ENCODE results near the gene SRGAP2B.
"Not testable (repeated sequence)": the region's sequence is repeated elsewhere in the genome, so short reads cannot be mapped to it uniquely, and the experiment has no call there.

The SRGAP2B gene

GRCh38 chr1:145041519-145041918 lies 53.6 kb downstream of the SRGAP2B start:
- DNase-seq = not testable (repeated sequence)

DNA sequence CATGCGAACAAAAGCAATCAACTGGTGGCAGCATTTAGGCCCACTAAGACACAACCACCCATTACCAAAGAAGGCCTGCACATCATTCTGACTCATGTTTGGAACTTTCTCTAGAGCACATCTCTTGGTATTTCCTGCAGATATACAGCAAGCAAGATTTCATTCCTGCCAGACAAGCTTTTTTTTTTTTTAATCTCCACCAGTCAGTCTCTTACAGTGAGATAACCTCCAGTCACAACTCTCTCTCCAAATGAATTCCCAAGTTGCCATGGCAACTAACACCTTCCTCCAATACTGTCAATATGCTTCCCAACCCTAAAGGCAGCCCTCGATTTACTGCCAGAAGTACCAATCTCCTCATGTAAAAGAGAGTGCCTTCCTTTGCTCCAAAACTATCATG lies 59.1 kb downstream of the SRGAP2B start:
- not testable (repeated sequence) for DNase-seq

- not testable (repeated sequence) for DNase-seq
Observed at GRCh38 chr1:145033523-145033922, 61.6 kb downstream of the SRGAP2B start.

GRCh38 chr1:145027251-145027650 lies 67.9 kb downstream of the SRGAP2B start:
- DNase-seq = not testable (repeated sequence)

DNA sequence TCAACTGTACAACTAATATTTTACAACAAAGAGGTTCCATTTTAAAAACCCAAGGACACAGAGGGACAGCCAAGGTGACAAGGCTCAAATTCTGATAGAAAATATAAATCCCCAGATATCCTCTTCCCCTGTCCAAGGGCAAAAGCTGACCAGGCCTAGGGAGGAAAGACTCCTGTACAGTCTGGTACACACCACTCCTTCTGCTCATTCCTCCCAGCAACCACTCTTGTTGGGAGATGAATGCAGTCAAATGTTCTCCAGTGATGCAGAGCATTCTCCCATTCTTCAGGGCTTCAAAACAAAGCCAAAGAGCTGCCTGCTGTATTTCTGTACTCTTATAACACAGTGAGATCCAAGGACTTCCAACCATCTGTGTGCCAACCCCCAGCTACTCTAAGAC lies 69.8 kb downstream of the SRGAP2B start:
- DNase-seq = not testable (repeated sequence)

- DNase-seq = not testable (repeated sequence)
Observed at GRCh38 chr1:145022259-145022658, 72.9 kb downstream of the SRGAP2B start.

- DNase-seq = not testable (repeated sequence)
Observed at GRCh38 chr1:145021749-145022148, 73.4 kb downstream of the SRGAP2B start.

GRCh38 chr1:145019709-145020108 lies 75.4 kb downstream of the SRGAP2B start:
- DNase-seq = not testable (repeated sequence)

GRCh38 chr1:145017725-145018124 lies 77.4 kb downstream of the SRGAP2B start:
- not testable (repeated sequence) for DNase-seq

- DNase-seq = not testable (repeated sequence)
Observed at GRCh38 chr1:145016492-145016862, 78.7 kb downstream of the SRGAP2B start.

GRCh38 chr1:145015744-145016491 lies 79.2 kb downstream of the SRGAP2B start:
- not testable (repeated sequence) for DNase-seq

- DNase-seq = not testable (repeated sequence)
Observed at GRCh38 chr1:145013353-145013752, 81.8 kb downstream of the SRGAP2B start.

GRCh38 chr1:145011811-145012210 lies 83.3 kb downstream of the SRGAP2B start:
- DNase-seq = not testable (repeated sequence)

- DNase-seq = not testable (repeated sequence)
Observed at GRCh38 chr1:145010580-145010979, 84.5 kb downstream of the SRGAP2B start.

DNA sequence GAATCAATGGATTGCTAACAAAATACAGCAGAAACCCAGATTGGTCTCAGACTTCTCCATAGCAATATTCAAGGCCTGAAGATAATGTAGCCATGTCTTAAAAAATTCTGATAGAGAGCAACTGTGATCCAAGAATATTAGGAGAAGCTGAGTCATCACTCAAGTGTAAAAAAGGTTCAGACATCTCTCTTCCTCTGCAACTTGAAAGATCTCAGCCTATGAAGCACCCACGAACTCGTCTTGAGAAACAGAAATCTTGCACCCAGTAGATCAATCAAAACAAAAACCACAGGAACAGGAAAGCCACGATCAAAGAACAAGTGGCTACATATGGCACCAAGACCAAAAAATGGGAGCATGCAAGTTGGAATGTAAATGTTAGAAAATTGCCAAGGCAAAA lies 85.2 kb downstream of the SRGAP2B start:
- DNase-seq = not testable (repeated sequence)

DNA sequence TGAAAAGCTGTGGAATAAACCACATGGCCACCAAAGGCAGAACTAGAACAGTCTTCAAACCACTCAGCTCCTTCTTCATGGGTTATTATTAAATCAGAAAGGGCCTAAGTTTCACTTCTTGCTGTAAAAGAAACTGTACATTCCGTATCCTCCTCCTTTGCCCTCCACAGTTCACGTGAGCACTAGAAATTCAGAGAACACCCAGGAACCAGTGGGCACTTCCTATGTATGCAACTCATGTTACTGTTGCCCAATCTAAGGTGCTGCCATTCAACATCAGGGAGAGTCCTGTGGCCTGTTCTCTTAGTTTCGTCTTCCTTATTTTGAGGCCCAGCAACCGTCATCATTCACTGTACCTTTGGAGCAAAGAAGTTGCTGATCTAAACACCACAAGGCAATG lies 86.7 kb downstream of the SRGAP2B start:
- not testable (repeated sequence) for DNase-seq

DNA sequence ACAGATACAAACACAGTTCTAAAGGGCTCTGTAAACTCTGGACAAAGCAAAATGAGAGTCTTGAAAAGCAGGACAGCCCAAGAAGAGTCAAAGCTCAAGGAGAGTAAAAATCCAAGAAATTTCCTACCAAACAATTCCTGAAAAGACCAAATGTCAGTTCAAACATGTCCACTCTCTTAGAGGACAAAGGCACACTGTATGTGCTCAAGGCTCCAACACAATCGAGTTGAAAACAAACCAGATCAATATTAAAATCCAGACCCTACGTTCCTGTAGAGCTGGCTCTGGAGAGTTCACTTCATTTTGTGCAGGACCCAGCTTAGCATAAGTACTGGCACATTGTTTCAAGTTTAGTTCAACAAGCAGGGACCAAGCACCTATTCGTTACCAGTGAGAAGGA lies 90.0 kb downstream of the SRGAP2B start:
- not testable (repeated sequence) for DNase-seq

GRCh38 chr1:145001381-145001780 lies 93.7 kb downstream of the SRGAP2B start:
- not testable (repeated sequence) for DNase-seq

DNA sequence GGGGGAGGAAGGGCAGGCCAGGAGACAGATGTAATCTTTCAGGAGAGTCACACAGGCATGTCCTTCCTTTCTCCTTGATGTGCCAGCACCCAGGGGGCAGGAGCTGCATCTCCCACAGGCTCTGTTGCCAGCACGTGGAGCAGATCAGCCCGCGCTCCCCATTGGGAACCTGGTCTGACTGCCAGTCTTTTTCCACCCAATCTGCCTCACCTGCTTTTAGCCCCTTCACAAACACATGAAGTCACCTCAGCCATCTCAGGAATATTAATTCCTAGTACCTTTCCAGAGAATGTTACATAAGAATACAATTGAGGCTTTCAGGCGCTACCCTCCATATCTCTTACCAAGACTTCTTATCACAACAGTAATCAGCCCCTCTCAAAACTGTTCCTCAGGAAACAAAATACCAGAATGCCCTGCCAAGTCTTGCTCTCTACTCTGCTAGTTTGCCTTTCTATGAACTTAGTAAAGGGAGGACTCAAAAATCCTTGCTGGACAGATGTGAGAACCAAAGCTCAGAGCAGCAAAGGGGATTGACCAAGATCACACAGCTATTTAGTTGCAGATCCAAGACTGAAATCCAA lies 94.3 kb downstream of the SRGAP2B start:
- not testable (repeated sequence) for DNase-seq

- DNase-seq = not testable (repeated sequence)
Observed at GRCh38 chr1:145000074-145000742, 94.9 kb downstream of the SRGAP2B start.

DNA sequence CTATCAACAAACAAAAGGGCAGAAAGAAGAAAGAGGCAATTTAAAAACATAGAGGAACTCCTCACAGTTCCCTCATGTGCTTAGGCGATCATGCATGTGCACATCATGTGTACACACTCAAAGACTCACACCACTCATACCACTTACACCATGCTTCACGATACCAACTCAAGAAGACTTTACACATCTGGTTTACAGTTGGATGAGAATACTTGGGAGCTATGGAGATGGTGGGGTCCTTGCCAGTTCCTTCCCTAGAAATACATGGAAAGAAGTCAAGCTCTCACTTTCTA lies 96.2 kb downstream of the SRGAP2B start:
- DNase-seq = not testable (repeated sequence)

DNA sequence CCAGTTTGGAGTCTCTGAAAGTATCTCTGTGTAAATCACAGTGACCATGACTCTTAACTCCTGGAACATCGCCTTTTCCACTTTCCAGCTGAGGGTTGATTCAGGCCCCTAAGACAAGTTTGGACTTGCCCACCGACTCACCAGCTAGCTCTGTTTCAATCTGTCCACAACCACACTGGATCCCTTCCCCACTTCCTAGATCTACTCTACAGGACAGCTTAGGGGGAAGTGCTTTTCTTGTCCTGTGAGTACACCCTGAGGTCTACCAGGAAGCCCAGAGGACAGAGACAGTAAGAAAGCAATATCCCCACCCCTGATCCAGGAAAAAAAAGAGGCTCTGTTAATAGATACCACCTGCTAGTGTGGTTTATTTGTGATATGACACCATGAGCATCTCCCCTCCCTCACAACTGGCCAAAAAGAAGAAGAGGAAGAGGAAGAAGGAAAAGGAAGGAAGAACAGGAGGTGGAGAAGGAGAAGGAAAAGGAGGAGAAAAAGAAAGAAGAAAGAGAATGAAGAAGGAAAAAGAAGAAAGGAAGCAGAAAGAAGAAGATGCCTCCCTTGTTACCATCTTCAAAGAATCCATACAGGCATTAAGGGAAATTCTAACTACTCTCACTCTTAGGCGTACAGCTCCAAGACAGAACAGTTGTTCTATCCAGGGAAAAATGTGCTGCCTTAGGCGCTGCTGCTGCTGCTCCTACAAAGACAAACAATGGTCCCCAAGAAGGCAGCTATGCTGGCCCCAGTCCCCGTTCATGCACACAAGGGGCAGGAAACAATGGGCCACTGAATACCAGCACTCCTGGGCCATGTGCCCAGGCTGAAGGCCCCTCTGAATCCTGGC lies 96.8 kb downstream of the SRGAP2B start:
- not testable (repeated sequence) for DNase-seq

DNA sequence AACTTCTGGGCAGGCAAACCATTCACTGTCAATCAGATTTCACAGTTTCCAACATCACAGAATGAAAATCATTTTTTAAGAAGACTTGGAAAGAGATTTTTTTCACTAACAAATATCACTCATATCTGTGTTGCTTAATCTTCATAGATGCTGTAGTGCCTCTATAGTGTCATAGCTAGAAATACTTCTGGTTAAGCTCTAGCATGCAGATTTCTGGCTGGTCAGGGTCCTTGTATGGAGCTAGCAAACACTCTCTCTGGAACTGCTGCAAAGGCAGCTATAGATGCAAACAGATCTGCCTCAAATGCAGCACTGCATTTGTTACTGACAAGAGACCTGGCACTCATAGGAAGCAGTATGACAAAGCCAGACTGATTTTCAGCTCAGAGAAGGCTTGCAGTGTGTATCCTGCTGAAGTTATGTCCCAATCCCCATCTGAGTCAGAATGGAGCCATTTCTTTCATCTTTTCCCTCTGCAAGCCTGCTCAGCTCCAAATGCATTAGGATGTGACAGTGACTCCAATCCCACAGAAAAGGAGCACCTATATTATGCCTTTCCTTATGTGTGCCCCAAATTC lies 99.2 kb downstream of the SRGAP2B start:
- not testable (repeated sequence) for DNase-seq

All from activated CD4-positive, CD25-positive, alpha-beta regulatory T cell treated with anti-CD3 and anti-CD28 coated beads, Interleukin-2, amount 50 U/mL, for 72 hours (primary cell).